NCI-H2227 treated with DMSO at 0.1 percent for 48 hours (cell line): ENCODE results near the gene GKN1.
"Not testable (repeated sequence)": the region's sequence is repeated elsewhere in the genome, so short reads cannot be mapped to it uniquely, and the experiment has no call there.

Experiments used
- DNase-seq: peaks from one replicate; lab custom pipeline; 2025; lab: John Stamatoyannopoulos, UW

The GKN1 gene

GRCh38 chr2:68974251-68974650 is at the start of gene GKN1:
Gene GKN1, plus strand, starts transcription at chr2:68974636. Its CDS starts 42 bp downstream, at chr2:68974678.
- no peak for DNase-seq

- peak; percentile 48 for DNase-seq
Measured at GRCh38 chr2:68925295-68925896, 49.0 kb upstream of the GKN1 start.

- DNase-seq, result no peak
Measured at GRCh38 chr2:68926796-68927195, 47.6 kb upstream of the GKN1 start.

GRCh38 chr2:68931149-68931711 is 43.2 kb upstream of the GKN1 start:
- DNase-seq, result no peak

GRCh38 chr2:68931799-68932198 is 42.6 kb upstream of the GKN1 start:
- DNase-seq, result no peak

GRCh38 chr2:68932402-68932801 is 42.0 kb upstream of the GKN1 start:
- no peak for DNase-seq

GRCh38 chr2:68934021-68934420 is 40.4 kb upstream of the GKN1 start:
- DNase-seq, result no peak

- DNase-seq, result no peak
Measured at GRCh38 chr2:68935471-68935870, 39.0 kb upstream of the GKN1 start.

- DNase-seq, result no peak
Measured at GRCh38 chr2:68936427-68936826, 38.0 kb upstream of the GKN1 start.

GRCh38 chr2:68936889-68937288 is 37.5 kb upstream of the GKN1 start:
- DNase-seq, result no peak

- no peak for DNase-seq
Measured at GRCh38 chr2:68937346-68938055, 36.9 kb upstream of the GKN1 start.

- no peak for DNase-seq
Measured at GRCh38 chr2:68938938-68939337, 35.5 kb upstream of the GKN1 start.

- DNase-seq, result no peak
Measured at GRCh38 chr2:68939962-68940361, 34.5 kb upstream of the GKN1 start.

- DNase-seq, result no peak
Measured at GRCh38 chr2:68940369-68940768, 34.1 kb upstream of the GKN1 start.

- no peak for DNase-seq
Measured at GRCh38 chr2:68942827-68943226, 31.6 kb upstream of the GKN1 start.

GRCh38 chr2:68943581-68944568 is 30.6 kb upstream of the GKN1 start:
- DNase-seq, result peak; percentile 84

- DNase-seq, result no peak
Measured at GRCh38 chr2:68946117-68946516, 28.3 kb upstream of the GKN1 start.

GRCh38 chr2:68948710-68949109 is 25.7 kb upstream of the GKN1 start:
- DNase-seq, result no peak

GRCh38 chr2:68951899-68952298 is 22.5 kb upstream of the GKN1 start:
- DNase-seq, result peak; percentile 73

GRCh38 chr2:68952887-68953521 is 21.4 kb upstream of the GKN1 start, which contains the start of gene GKN2:
Gene GKN2, minus strand, starts transcription at chr2:68952893. Its CDS starts 32 bp downstream, at chr2:68952861.
- no peak for DNase-seq

- DNase-seq, result not testable (repeated sequence)
Measured at GRCh38 chr2:68955432-68955831, 19.0 kb upstream of the GKN1 start.

- no peak for DNase-seq
Measured at GRCh38 chr2:68959001-68959400, 15.4 kb upstream of the GKN1 start.
